NT2/D1 (cell line): ENCODE data around the gene CRAMP1.

Source experiments
- SUZ12 ChIP-seq: IDR thresholded peaks from 2 replicates; pipeline ENCODE4 v1.6.1; 2011; ENCODE audit not compliant: insufficient read length, insufficient read depth; ENCODE audit errors: extremely low read depth
- ZNF274 ChIP-seq: IDR thresholded peaks from 2 replicates; pipeline ENCODE4 v1.6.1; 2011; ENCODE audit warnings: mild to moderate bottlenecking, low read depth, low read length

- TF ChIP-seq SUZ12: no peak
- TF ChIP-seq ZNF274: no peak
Observed at GRCh38 chr16:1712791-1713261, 100.7 kb downstream of the CRAMP1 start.
